DND-41 (cell line): ENCODE data around the gene TBC1D8B.

Experiments
- ATAC-seq: fragments of 200-7000 bp; cut with Tn5 transposase; 3 replicates; pipeline ENCODE4 v1.9.1; 2021; ENCODE audit warnings: low read depth; ENCODE audit not compliant: insufficient read depth
- DNase-seq: peaks from one replicate; pipeline ENCODE4 v3.0.0-alpha.2; 2020
- H2AFZ ChIP-seq: 2 replicates; pipeline ENCODE4 v1.6.0; 2012; ENCODE audit warnings: low read depth, low read length
- H3K27ac ChIP-seq: 2 replicates; pipeline ENCODE4 v1.5.1; 2012; ENCODE audit warnings: low read length, inconsistent platforms
- H3K27me3 ChIP-seq: fragments of 200-600 bp; sonication (generic); 2 replicates; pipeline ENCODE4 v1.6.0; 2012; ENCODE audit warnings: low read length, mild to moderate bottlenecking, inconsistent platforms; ENCODE audit not compliant: insufficient read depth, poor library complexity
- H3K36me3 ChIP-seq: 2 replicates; pipeline ENCODE4 v1.5.1; 2012; ENCODE audit warnings: low read length, inconsistent platforms; ENCODE audit not compliant: insufficient read depth
- H3K4me1 ChIP-seq: 2 replicates; pipeline ENCODE4 v1.5.1; 2012; ENCODE audit warnings: mild to moderate bottlenecking, low read length; ENCODE audit not compliant: insufficient read depth
- H3K4me2 ChIP-seq: 2 replicates; pipeline ENCODE4 v1.6.0; 2012; ENCODE audit warnings: mild to moderate bottlenecking, moderate library complexity, low read length, inconsistent platforms; ENCODE audit not compliant: insufficient read depth
- H3K4me3 ChIP-seq, 2 experiments: fragments of 200-600 bp in 1 of 2; shearing (Covaris generic) in 1 of 2; 2 replicates each; pipeline ENCODE4 v1.5.1; 2012 to 2016; ENCODE audit warnings: inconsistent platforms in 2 of 2, low read length in 2 of 2, mild to moderate bottlenecking in 2 of 2, low read depth in 1 of 2, moderate library complexity in 1 of 2
- H3K79me2 ChIP-seq: 2 replicates; pipeline ENCODE4 v1.6.0; 2012; ENCODE audit warnings: low read length, inconsistent platforms; ENCODE audit not compliant: insufficient read depth
- H3K9ac ChIP-seq: 2 replicates; pipeline ENCODE4 v1.6.0; 2012; ENCODE audit warnings: low read depth, mild to moderate bottlenecking, inconsistent platforms, low read length, moderate library complexity
- H3K9me3 ChIP-seq: 2 replicates; pipeline ENCODE4 v1.5.1; 2012; ENCODE audit warnings: low read length, moderate library complexity, mild to moderate bottlenecking, inconsistent platforms; ENCODE audit not compliant: insufficient read depth, severe bottlenecking
- H4K20me1 ChIP-seq: 2 replicates; pipeline ENCODE4 v1.6.0; 2012; ENCODE audit warnings: low read length; ENCODE audit not compliant: insufficient read depth
- CTCF ChIP-seq: IDR thresholded peaks from 2 replicates; pipeline ENCODE4 v1.5.1; 2012; ENCODE audit warnings: borderline replicate concordance, low read length, moderate library complexity, mild to moderate bottlenecking; ENCODE audit not compliant: poor library complexity, severe bottlenecking; ENCODE audit errors: extremely low read depth
- EZH2 ChIP-seq: IDR thresholded peaks from 3 replicates; pipeline ENCODE4 v1.6.1; 2012; ENCODE audit warnings: borderline replicate concordance, low read depth, mild to moderate bottlenecking, moderate library complexity, low read length, inconsistent platforms; ENCODE audit not compliant: severe bottlenecking

The TBC1D8B gene

GRCh38 chrX:106905064-106905708 is 102.7 kb downstream of the TBC1D8B start:
- Histone ChIP-seq H3K9ac (no peak overlapping the region), H4K20me1 (no peaks in the 10 kb centered on the region), H3K27me3 (no peaks in the 10 kb centered on the region), H3K9me3 (no peaks in the 10 kb centered on the region), H3K36me3 (no peaks in the 10 kb centered on the region), H3K27ac (no peak overlapping the region), H3K79me2 (no peaks in the 10 kb centered on the region), H3K4me2 (no peak overlapping the region), H3K4me1 (no peaks in the 10 kb centered on the region), H3K4me3 (no peak overlapping the region), H2AFZ (no peak overlapping the region)
- no peak for TF ChIP-seq CTCF
- no peak for TF ChIP-seq EZH2
- DNase-seq (no peak), ATAC-seq (no peak)

- H4K20me1 ChIP-seq: no peaks in the 10 kb centered on the region
- no peak overlapping the region for H3K4me3 ChIP-seq
- H3K27ac ChIP-seq: no peak overlapping the region
- no peak for TF ChIP-seq EZH2
- no peak for TF ChIP-seq CTCF
- H3K27me3 ChIP-seq: no peaks in the 10 kb centered on the region
- ATAC-seq: no peak
- no peak for DNase-seq
- no peaks in the 10 kb centered on the region for H3K36me3 ChIP-seq
- H3K4me2 ChIP-seq: no peak overlapping the region
- no peaks in the 10 kb centered on the region for H3K9me3 ChIP-seq
- no peaks in the 10 kb centered on the region for H3K4me1 ChIP-seq
- no peaks in the 10 kb centered on the region for H3K79me2 ChIP-seq
- H2AFZ ChIP-seq: no peak overlapping the region
- H3K9ac ChIP-seq: no peak overlapping the region
Measured at GRCh38 chrX:106906361-106906760, 103.9 kb downstream of the TBC1D8B start.

- Histone ChIP-seq H3K4me3 (no peak overlapping the region), H3K9ac (no peak overlapping the region), H2AFZ (no peak overlapping the region), H3K79me2 (no peaks in the 10 kb centered on the region), H3K4me2 (no peak overlapping the region), H4K20me1 (no peaks in the 10 kb centered on the region), H3K4me1 (peaks cover 10% of the 10 kb centered on the region), H3K27ac (no peak overlapping the region), H3K27me3 (no peaks in the 10 kb centered on the region), H3K9me3 (no peaks in the 10 kb centered on the region), H3K36me3 (no peaks in the 10 kb centered on the region)
- DNase-seq (no peak), ATAC-seq (no peak)
- TF ChIP-seq EZH2 (no peak), CTCF (no peak)
Measured at GRCh38 chrX:106912864-106913263, 110.4 kb downstream of the TBC1D8B start.
